SK-N-SH (cell line): ENCODE results near the gene SF3A2. TPM values are rescaled to one million over a fixed set of nuclear protein-coding genes. Genes with fewer than 3 reads are reported as not detected.

Source experiments
- CTCF ChIA-PET: fragments of 300-600, 350-600 bp; formaldehyde crosslinking; extraction: SDS; loops from one replicate; lab custom pipeline; 2021; lab: Yijun Ruan, JAX
- POLR2A ChIA-PET: fragments of 350-600 bp; sonication (Branson Sonifier 250); formaldehyde crosslinking; extraction: SDS; loops from one replicate; lab custom pipeline; 2020; ENCODE audit warnings: antibody characterized with exemption, inconsistent platforms; lab: Yijun Ruan, JAX
- DNase-seq: peaks from one replicate; pipeline ENCODE4 v3.0.0; 2012
- H2AFZ ChIP-seq: fragments of 200-600 bp; sonication (generic); 2 replicates; pipeline ENCODE4 v1.8.1; 2016; ENCODE audit warnings: antibody characterized with exemption, mild to moderate bottlenecking, low read depth
- H3F3A ChIP-seq: fragments of 200-600 bp; sonication (generic); replicated peaks from 2 replicates; pipeline ENCODE3; 2016; ENCODE audit warnings: antibody characterized with exemption, mild to moderate bottlenecking; ENCODE audit not compliant: insufficient read depth
- H3K27ac ChIP-seq, 2 experiments: fragments of 200-500 bp in 1 of 2; fragments of 200-600 bp in 1 of 2; sonication (Bioruptor generic) in 1 of 2; sonication (generic), shearing (Covaris generic) in 1 of 2; 2 replicates each; pipeline versions ENCODE4 v1.5.1 to v1.6.1; 2014 to 2016; ENCODE audit warnings: low read depth in 2 of 2, inconsistent platforms in 1 of 2, low read length in 1 of 2, mild to moderate bottlenecking in 1 of 2, mixed read lengths in 1 of 2
- H3K27me3 ChIP-seq: fragments of 200-600 bp; sonication (generic), shearing (Covaris generic); 2 replicates; pipeline ENCODE4 v1.6.1; 2016; ENCODE audit warnings: mixed run types; ENCODE audit not compliant: insufficient read depth
- H3K36me3 ChIP-seq, 2 experiments: fragments of 200-500 bp in 1 of 2; fragments of 200-600 bp in 1 of 2; sonication (Bioruptor generic) in 1 of 2; sonication (generic) in 1 of 2; replicated peaks in 1 of 2; 2 replicates each; pipeline versions ENCODE3 to v1.5.1; 2014 to 2016; ENCODE audit warnings: low read length in 1 of 2, mild to moderate bottlenecking in 1 of 2; ENCODE audit not compliant: insufficient read depth in 2 of 2, control insufficient read depth in 1 of 2
- H3K4me1 ChIP-seq, 2 experiments: fragments of 200-500 bp in 1 of 2; fragments of 200-600 bp in 1 of 2; sonication (Bioruptor generic) in 1 of 2; sonication (generic), shearing (Covaris generic) in 1 of 2; 2 replicates each; pipeline versions ENCODE4 v1.5.1 to v1.6.1; 2014 to 2016; ENCODE audit warnings: low read depth in 1 of 2, low read length in 1 of 2, mixed run types in 1 of 2; ENCODE audit not compliant: insufficient read depth in 2 of 2, control insufficient read depth in 1 of 2
- H3K4me2 ChIP-seq: fragments of 200-600 bp; sonication (generic), shearing (Covaris generic); 2 replicates; pipeline ENCODE4 v1.6.1; 2017; ENCODE audit warnings: mixed run types
- H3K4me3 ChIP-seq, 2 experiments: fragments of 200-500 bp in 1 of 2; fragments of 200-600 bp in 1 of 2; sonication (Bioruptor generic) in 1 of 2; sonication (generic), shearing (Covaris generic) in 1 of 2; 2 replicates each; pipeline versions ENCODE4 v1.5.1 to v1.8.1; 2014 to 2016; ENCODE audit warnings: low read depth in 2 of 2, inconsistent platforms in 1 of 2, low read length in 1 of 2, mild to moderate bottlenecking in 1 of 2, mixed read lengths in 1 of 2, moderate library complexity in 1 of 2
- H3K79me2 ChIP-seq: fragments of 200-600 bp; sonication (generic); 2 replicates; pipeline ENCODE4 v1.8.1; 2017; ENCODE audit warnings: mild to moderate bottlenecking; ENCODE audit not compliant: insufficient read depth
- H3K9ac ChIP-seq: fragments of 200-600 bp; sonication (generic); 2 replicates; pipeline ENCODE4 v1.6.1; 2017; ENCODE audit warnings: mixed run types
- H3K9me2 ChIP-seq: fragments of 200-600 bp; sonication (generic); 2 replicates; pipeline ENCODE4 v1.6.1; 2017; ENCODE audit warnings: mixed run types
- H3K9me3 ChIP-seq: fragments of 200-600 bp; sonication (generic); 2 replicates; pipeline ENCODE4 v1.6.1; 2017; ENCODE audit warnings: mixed run types, mild to moderate bottlenecking, moderate library complexity
- H4K20me1 ChIP-seq: fragments of 200-600 bp; sonication (generic); 2 replicates; pipeline ENCODE4 v1.6.1; 2017; ENCODE audit warnings: mild to moderate bottlenecking, mixed run types; ENCODE audit not compliant: insufficient read depth
- CTCF ChIP-seq: fragments of 200-600 bp; sonication (generic); IDR thresholded peaks from 2 replicates; pipeline ENCODE4 v1.6.1; 2017; ENCODE audit warnings: antibody characterized with exemption, mild to moderate bottlenecking, moderate library complexity
- ELF1 ChIP-seq: IDR thresholded peaks from 2 replicates; pipeline ENCODE4 v1.4.0; 2012
- FOXJ3 ChIP-seq: sonication (generic); formaldehyde crosslinking; IDR thresholded peaks from 2 replicates; pipeline ENCODE4 v1.5.1; 2020; ENCODE audit warnings: mild to moderate bottlenecking, missing genetic modification reagents
- FOXM1 ChIP-seq: IDR thresholded peaks from 2 replicates; pipeline ENCODE4 v1.4.0; 2012; ENCODE audit warnings: low read depth, mild to moderate bottlenecking
- GABPA ChIP-seq: IDR thresholded peaks from 2 replicates; pipeline ENCODE4 v1.4.0; 2012; ENCODE audit warnings: low read depth, mild to moderate bottlenecking
- MEF2A ChIP-seq: IDR thresholded peaks from 2 replicates; pipeline ENCODE4 v1.4.0; 2012; ENCODE audit warnings: low read depth, borderline replicate concordance
- MXI1 ChIP-seq: IDR thresholded peaks from 2 replicates; pipeline ENCODE4 v1.6.1; 2012; ENCODE audit warnings: mild to moderate bottlenecking, low read depth, low read length, improper control_type of control experiment
- NFIC ChIP-seq: IDR thresholded peaks from 2 replicates; pipeline ENCODE4 v1.4.0; 2012; ENCODE audit warnings: borderline replicate concordance
- NRF1 ChIP-seq: IDR thresholded peaks from 2 replicates; pipeline ENCODE4 v1.6.1; 2012; ENCODE audit warnings: low read depth, mild to moderate bottlenecking, low read length
- POLR2AphosphoS5 ChIP-seq: IDR thresholded peaks from 2 replicates; pipeline ENCODE4 v1.6.1; 2012; ENCODE audit warnings: low read depth, low read length
- RCOR1 ChIP-seq: fragments of 150-350 bp; IDR thresholded peaks from 2 replicates; pipeline ENCODE4 v1.6.1; 2017; ENCODE audit warnings: antibody characterized with exemption, low read length
- TAF1 ChIP-seq: IDR thresholded peaks from 2 replicates; pipeline ENCODE4 v1.6.1; 2012; ENCODE audit warnings: low read depth, mild to moderate bottlenecking, low read length, moderate library complexity, borderline replicate concordance
- TCF12 ChIP-seq: IDR thresholded peaks from 2 replicates; pipeline ENCODE4 v1.4.0; 2012
- USF2 ChIP-seq: fragments of 150-350 bp; IDR thresholded peaks from 2 replicates; pipeline ENCODE4 v1.6.1; 2017; ENCODE audit warnings: antibody characterized with exemption, low read length, low read depth, borderline replicate concordance
- YY1 ChIP-seq: IDR thresholded peaks from 2 replicates; pipeline ENCODE4 v1.4.0; 2012; ENCODE audit warnings: low read depth, mild to moderate bottlenecking
- WGBS: methylation state at CpG from one replicate; pipeline ENCODE4 v1.1.6; 2017; ENCODE audit warnings: low lambda C conversion rate; 5-methylcytosine and 5-hydroxymethylcytosine counted together
- polyA plus RNA-seq, 3 experiments: library from polyadenylated mRNA; depleted of rRNA; stranded (reverse); fragments of >200 nt; gene quantifications; 2 replicates each; pipeline ENCODE4 v1.2.3, GENCODE V29; 2012

The SF3A2 gene
- polyA plus RNA-seq, 1 of the 3 experiments (the other 2 are of a cell fraction), result 55.8 TPM

GRCh38 chr19:2223959-2224358 lies 12.7 kb upstream of the SF3A2 start (continued):
- TF ChIP-seq USF2, result no peak
- TF ChIP-seq CTCF, result no peak

GRCh38 chr19:2224754-2225349 lies 11.8 kb upstream of the SF3A2 start:
- peaks cover 3 to 60% of the 10 kb centered on the region in 2 experiments for H3K36me3 ChIP-seq
- no peaks in the 10 kb centered on the region for H4K20me1 ChIP-seq
- TF ChIP-seq MXI1, result no peak
- TF ChIP-seq RCOR1, result no peak
- TF ChIP-seq TCF12, result no peak
- no peak for TF ChIP-seq NFIC
- no peak for TF ChIP-seq YY1
- TF ChIP-seq TAF1, result no peak
- TF ChIP-seq POLR2AphosphoS5, result no peak
- TF ChIP-seq NRF1, result no peak
- no peak for TF ChIP-seq MEF2A
- TF ChIP-seq FOXM1, result no peak
- TF ChIP-seq ELF1, result no peak
- TF ChIP-seq, all 33 proteins: peak for 0
- Histone ChIP-seq H3K27ac (no peak overlapping the region), H3K27me3 (no peaks in the 10 kb centered on the region), H3K4me3 (no peak overlapping the region), H3K9me2 (no peaks in the 10 kb centered on the region), H3F3A (peaks cover 2% of the 10 kb centered on the region), H2AFZ (no peak overlapping the region), H3K9ac (no peak overlapping the region), H3K4me1 (peaks cover 0 to 13% of the 10 kb centered on the region in 2 experiments; a peak in 1 of 4 replicates), H3K79me2 (no peaks in the 10 kb centered on the region), H3K9me3 (no peaks in the 10 kb centered on the region), H3K4me2 (no peak overlapping the region)
- POLR2A ChIA-PET, result no interaction called here
- WGBS, result 98% methylated on average over 13 of the region's 13 CpGs
- CTCF ChIA-PET, result interaction anchor here (0.9 to 1.5 kb wide), 4 partner anchors 9 to 294 kb away, joined by 3 to 4 read pairs (median 3); partner anchors contain the start of gene PLEKHJ1
- no peak for DNase-seq

- H3F3A ChIP-seq, result peaks cover 9% of the 10 kb centered on the region
- H3K4me1 ChIP-seq, result peaks cover 0 to 6% of the 10 kb centered on the region in 2 experiments; a peak in 1 of 4 replicates
- DNase-seq, result no peak
- no peak for TF ChIP-seq GABPA
- TF ChIP-seq FOXJ3 (CRISPR knock-in tag), result no peak
- ChIA-PET POLR2A (no interaction called here), CTCF (interaction anchor here (1.2 to 1.8 kb wide), 6 partner anchors 8 to 90 kb away, joined by 3 to 6 read pairs (median 4); partner anchors contain the start of gene PLEKHJ1)
- peaks cover 3 to 61% of the 10 kb centered on the region in 2 experiments for H3K36me3 ChIP-seq
- H3K4me2 ChIP-seq, result no peak overlapping the region
- no peak overlapping the region for H3K4me3 ChIP-seq
- no peaks in the 10 kb centered on the region for H3K9me3 ChIP-seq
- H3K9ac ChIP-seq, result no peak overlapping the region
- H3K9me2 ChIP-seq, result no peaks in the 10 kb centered on the region
- no peak overlapping the region for H2AFZ ChIP-seq
- WGBS, result 96% methylated on average over 14 of the region's 32 CpGs
- H3K27ac ChIP-seq, result no peak overlapping the region
- H4K20me1 ChIP-seq, result no peaks in the 10 kb centered on the region
- H3K79me2 ChIP-seq, result no peaks in the 10 kb centered on the region
- no peaks in the 10 kb centered on the region for H3K27me3 ChIP-seq
Measured at GRCh38 chr19:2225415-2226050, 11.1 kb upstream of the SF3A2 start.
